Hepatocyte (in vitro differentiated cells): ENCODE data around the gene LGR5.

Experiments
- EZH2 ChIP-seq: fragments of 200-600 bp; sonication (generic); IDR thresholded peaks from 2 replicates; pipeline ENCODE4 v1.6.1; 2016; ENCODE audit warnings: antibody characterized with exemption, mild to moderate bottlenecking, borderline replicate concordance
- EZH2phosphoT487 ChIP-seq: fragments of 200-600 bp; sonication (generic); IDR thresholded peaks from one replicate; pipeline ENCODE4 v1.6.1; 2018; ENCODE audit warnings: antibody characterized with exemption, mild to moderate bottlenecking, low read depth, moderate library complexity; ENCODE audit not compliant: unreplicated experiment, severe bottlenecking
- TF ChIP-seq, protein P1 (sequence below): fragments of 200-600 bp; sonication (generic); IDR thresholded peaks from 2 replicates; pipeline ENCODE4 v1.5.1; 2016; ENCODE audit warnings: antibody characterized with exemption, mild to moderate bottlenecking; ENCODE audit not compliant: poor library complexity

DNA sequence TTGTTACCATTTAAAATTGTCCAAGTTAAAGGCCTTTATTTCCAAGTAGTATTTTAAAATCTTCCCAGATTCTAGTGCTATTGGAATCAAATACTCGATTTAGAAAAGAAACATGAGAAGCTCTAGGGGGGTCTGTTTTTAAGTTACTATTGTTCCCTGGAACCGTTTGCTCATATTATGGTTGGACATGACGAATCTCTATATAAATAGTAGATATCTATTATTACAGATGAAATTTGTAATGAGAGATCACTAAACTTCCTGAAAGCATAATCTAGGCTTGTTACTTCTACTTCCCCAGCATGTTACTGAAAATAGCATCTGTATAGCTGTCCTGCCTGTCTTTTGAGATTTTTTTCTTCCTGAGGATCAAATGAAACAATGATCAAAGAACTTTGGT, 70.1 kb downstream of the LGR5 start:
- TF ChIP-seq, protein P1, sequence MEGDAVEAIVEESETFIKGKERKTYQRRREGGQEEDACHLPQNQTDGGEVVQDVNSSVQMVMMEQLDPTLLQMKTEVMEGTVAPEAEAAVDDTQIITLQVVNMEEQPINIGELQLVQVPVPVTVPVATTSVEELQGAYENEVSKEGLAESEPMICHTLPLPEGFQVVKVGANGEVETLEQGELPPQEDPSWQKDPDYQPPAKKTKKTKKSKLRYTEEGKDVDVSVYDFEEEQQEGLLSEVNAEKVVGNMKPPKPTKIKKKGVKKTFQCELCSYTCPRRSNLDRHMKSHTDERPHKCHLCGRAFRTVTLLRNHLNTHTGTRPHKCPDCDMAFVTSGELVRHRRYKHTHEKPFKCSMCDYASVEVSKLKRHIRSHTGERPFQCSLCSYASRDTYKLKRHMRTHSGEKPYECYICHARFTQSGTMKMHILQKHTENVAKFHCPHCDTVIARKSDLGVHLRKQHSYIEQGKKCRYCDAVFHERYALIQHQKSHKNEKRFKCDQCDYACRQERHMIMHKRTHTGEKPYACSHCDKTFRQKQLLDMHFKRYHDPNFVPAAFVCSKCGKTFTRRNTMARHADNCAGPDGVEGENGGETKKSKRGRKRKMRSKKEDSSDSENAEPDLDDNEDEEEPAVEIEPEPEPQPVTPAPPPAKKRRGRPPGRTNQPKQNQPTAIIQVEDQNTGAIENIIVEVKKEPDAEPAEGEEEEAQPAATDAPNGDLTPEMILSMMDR = no peak
- TF ChIP-seq EZH2 (no peak), EZH2phosphoT487 (no peak)
